Gastrocnemius medialis (tissue), 4 donors: Measurements from ENCODE around the gene THOC7. TPM values are rescaled to one million over a fixed set of nuclear protein-coding genes. Genes with fewer than 3 reads are reported as not detected.

Experiments used
- ATAC-seq, 2 donors: fragments of 150-250 bp; one replicate each; pipeline ENCODE4 v1.9.1; 2016
- DNase-seq, 2 donors: peaks; one replicate each; pipeline ENCODE4 v3.0.0-alpha.2; 2019
- H3K27ac ChIP-seq, 4 donors: fragments of 200-600 bp; sonication (generic); 1 replicate in 1 of 4; 2 replicates in 3 of 4; pipeline ENCODE4 v1.5.1; 2016 to 2018; ENCODE audit warnings: mild to moderate bottlenecking in 2 of 4, moderate library complexity in 1 of 4
- H3K27me3 ChIP-seq, 3 donors: fragments of 200-600 bp; sonication (generic) in 2 of 3; 1 replicate in 1 of 3; 2 replicates in 2 of 3; pipeline versions ENCODE4 v1.5.1 to v1.6.0; 2016 to 2019; ENCODE audit warnings: mild to moderate bottlenecking in 1 of 3, moderate library complexity in 1 of 3
- H3K36me3 ChIP-seq, 2 donors: fragments of 200-600 bp; sonication (generic) in 1 of 2; one replicate each; pipeline ENCODE4 v1.5.1; 2017 to 2018
- H3K4me1 ChIP-seq, 2 donors: fragments of 200-600 bp; sonication (generic) in 1 of 2; one replicate each; pipeline ENCODE4 v1.5.1; 2016 to 2017; ENCODE audit warnings: mild to moderate bottlenecking in 2 of 2
- H3K4me3 ChIP-seq, 4 donors: fragments of 200-600 bp; sonication (generic) in 3 of 4; 1 replicate in 1 of 4; 2 replicates in 3 of 4; pipeline ENCODE4 v1.5.1; 2016 to 2019; ENCODE audit warnings: mild to moderate bottlenecking in 2 of 4
- H3K9me3 ChIP-seq, 3 donors: fragments of 200-600 bp; sonication (generic) in 2 of 3; 1 replicate in 1 of 3; 2 replicates in 2 of 3; pipeline ENCODE4 v1.5.1; 2016 to 2019
- POLR2A ChIP-seq, 2 donors: fragments of 450-650 bp; IDR thresholded peaks; one replicate each; pipeline ENCODE4 v1.6.1; 2017; ENCODE audit warnings: antibody characterized with exemption in 2 of 2, mild to moderate bottlenecking in 2 of 2, moderate library complexity in 2 of 2
- in situ Hi-C, 4 donors: fragments of 200-750 bp; cut with MboI; loops; one replicate each; pipeline versions ENCODE4 v1.15.0 to v1.8.0; 2017; ENCODE audit warnings: low sequenced_read_pairs in 4 of 4
- intact Hi-C: fragments of 100-400 bp; cut with DNase I; formaldehyde crosslinking; loops from one replicate; pipeline ENCODE4 v1.15.1; 2023; ENCODE audit warnings: low total_unique reads
- total RNA-seq, 4 donors: library from RNA; depleted of rRNA; stranded (reverse); fragments of >200 nt; gene quantifications; one replicate each; pipeline versions ENCODE4 v1.1.0 to v1.2.3, GENCODE V29; 2016
- TF ChIP-seq, protein P1 (sequence below), 5 experiments: fragments of 450-650 bp in 3 of 5; fragments of 200-600 bp in 2 of 5; sonication (generic) in 2 of 5; IDR thresholded peaks in 4 of 5; conservative IDR thresholded peaks in 1 of 5; 1 replicate in 4 of 5; 2 replicates in 1 of 5; pipeline ENCODE4 v1.5.1; 2016 to 2019; ENCODE audit warnings: antibody characterized with exemption in 5 of 5, mild to moderate bottlenecking in 3 of 5, moderate library complexity in 3 of 5

Gene THOC7
- total RNA-seq, 4 donors from 2014 or later, result 52.0 to 74.8 (median 67.6) TPM

DNA sequence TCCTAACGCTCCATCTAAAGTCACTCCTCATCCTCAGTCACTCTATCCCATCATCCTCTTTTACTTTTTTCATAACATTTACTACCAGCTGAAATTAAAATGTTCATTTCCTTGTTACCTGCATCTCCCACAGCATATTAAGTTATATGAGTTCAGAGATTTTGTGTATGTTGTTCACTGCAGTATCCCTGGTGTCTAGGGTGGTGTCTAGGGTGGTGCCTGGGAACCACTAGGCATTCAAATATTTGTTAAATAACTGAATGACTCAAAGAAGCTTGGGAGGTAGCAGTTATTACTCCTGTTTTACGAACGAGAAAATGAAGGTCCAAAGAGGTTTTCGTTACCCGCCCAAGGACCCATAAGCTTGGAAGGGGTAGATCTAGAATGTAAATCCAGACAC is 46.4 kb downstream of the THOC7 start:
- TF ChIP-seq, protein P1, sequence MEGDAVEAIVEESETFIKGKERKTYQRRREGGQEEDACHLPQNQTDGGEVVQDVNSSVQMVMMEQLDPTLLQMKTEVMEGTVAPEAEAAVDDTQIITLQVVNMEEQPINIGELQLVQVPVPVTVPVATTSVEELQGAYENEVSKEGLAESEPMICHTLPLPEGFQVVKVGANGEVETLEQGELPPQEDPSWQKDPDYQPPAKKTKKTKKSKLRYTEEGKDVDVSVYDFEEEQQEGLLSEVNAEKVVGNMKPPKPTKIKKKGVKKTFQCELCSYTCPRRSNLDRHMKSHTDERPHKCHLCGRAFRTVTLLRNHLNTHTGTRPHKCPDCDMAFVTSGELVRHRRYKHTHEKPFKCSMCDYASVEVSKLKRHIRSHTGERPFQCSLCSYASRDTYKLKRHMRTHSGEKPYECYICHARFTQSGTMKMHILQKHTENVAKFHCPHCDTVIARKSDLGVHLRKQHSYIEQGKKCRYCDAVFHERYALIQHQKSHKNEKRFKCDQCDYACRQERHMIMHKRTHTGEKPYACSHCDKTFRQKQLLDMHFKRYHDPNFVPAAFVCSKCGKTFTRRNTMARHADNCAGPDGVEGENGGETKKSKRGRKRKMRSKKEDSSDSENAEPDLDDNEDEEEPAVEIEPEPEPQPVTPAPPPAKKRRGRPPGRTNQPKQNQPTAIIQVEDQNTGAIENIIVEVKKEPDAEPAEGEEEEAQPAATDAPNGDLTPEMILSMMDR (IDR thresholded peaks at IDR 0.05 in 4 of 5, conservative IDR thresholded peaks at IDR 0.05 in 1 of 5), result no peak
- no peak for TF ChIP-seq POLR2A (IDR thresholded peaks at IDR 0.05)
- intact Hi-C loops (loop anchor here (5.0 kb wide), 1 partner anchor 1195 kb away; no protein-coding TSS in a partner anchor), in situ Hi-C loops (loop anchor here (5.0 to 25.0 kb wide), 5 partner anchors 462 to 1205 kb away; no protein-coding TSS in a partner anchor)
- H3K4me1 ChIP-seq, result no peaks in the 10 kb centered on the region
- ATAC-seq, result no peak
- DNase-seq, result no peak
- H3K27ac ChIP-seq, result no peak overlapping the region
- H3K27me3 ChIP-seq, result no peaks in the 10 kb centered on the region
- no peaks in the 10 kb centered on the region for H3K36me3 ChIP-seq
- H3K4me3 ChIP-seq, result no peak overlapping the region
- H3K9me3 ChIP-seq, result no peaks in the 10 kb centered on the region

DNA sequence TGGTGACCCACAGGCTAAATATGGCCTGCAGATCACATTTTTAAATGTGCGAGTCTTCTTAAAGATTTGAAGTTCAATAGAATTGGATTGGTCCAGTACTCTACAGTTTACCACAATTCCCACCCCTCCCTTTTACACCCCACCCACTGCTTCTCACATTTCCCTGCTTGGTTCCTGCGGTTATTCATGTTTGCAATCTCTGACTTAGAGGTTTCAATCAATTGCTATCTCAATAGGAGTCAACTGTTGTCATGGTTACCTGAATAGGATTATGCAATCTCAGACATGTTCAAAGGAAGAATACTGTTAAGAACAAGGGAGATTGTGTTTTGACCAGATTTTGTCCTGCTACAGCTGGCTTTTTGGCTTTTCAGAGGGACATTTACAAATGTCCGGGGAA is 49.4 kb downstream of the THOC7 start:
- Histone ChIP-seq H3K36me3 (no peaks in the 10 kb centered on the region), H3K27me3 (no peaks in the 10 kb centered on the region), H3K4me3 (no peak overlapping the region), H3K27ac (no peak overlapping the region), H3K4me1 (no peaks in the 10 kb centered on the region), H3K9me3 (no peaks in the 10 kb centered on the region)
- TF ChIP-seq, protein P1 (IDR thresholded peaks at IDR 0.05 in 4 of 5, conservative IDR thresholded peaks at IDR 0.05 in 1 of 5), result no peak
- TF ChIP-seq POLR2A (IDR thresholded peaks at IDR 0.05), result no peak
- intact Hi-C loops, result no loop called here
- DNase-seq (no peak), ATAC-seq (no peak)
- in situ Hi-C loops, result loop anchor here (10.0 to 25.0 kb wide), 4 partner anchors 459 to 1202 kb away; no protein-coding TSS in a partner anchor

- ATAC-seq (no peak), DNase-seq (no peak)
- H3K9me3 ChIP-seq, result no peaks in the 10 kb centered on the region
- no peak for TF ChIP-seq POLR2A (IDR thresholded peaks at IDR 0.05)
- TF ChIP-seq, protein P1 (IDR thresholded peaks at IDR 0.05 in 4 of 5, conservative IDR thresholded peaks at IDR 0.05 in 1 of 5), result no peak
- no peaks in the 10 kb centered on the region for H3K4me1 ChIP-seq
- no peaks in the 10 kb centered on the region for H3K36me3 ChIP-seq
- in situ Hi-C loops, result loop anchor here (10.0 to 25.0 kb wide), 4 partner anchors 455 to 1197 kb away; no protein-coding TSS in a partner anchor
- no peak overlapping the region for H3K4me3 ChIP-seq
- no peak overlapping the region for H3K27ac ChIP-seq
- no peaks in the 10 kb centered on the region for H3K27me3 ChIP-seq
- intact Hi-C loops, result no loop called here
These were observed 54.0 kb downstream of the THOC7 start for GRCh38 chr3:63809607-63810006.

DNA sequence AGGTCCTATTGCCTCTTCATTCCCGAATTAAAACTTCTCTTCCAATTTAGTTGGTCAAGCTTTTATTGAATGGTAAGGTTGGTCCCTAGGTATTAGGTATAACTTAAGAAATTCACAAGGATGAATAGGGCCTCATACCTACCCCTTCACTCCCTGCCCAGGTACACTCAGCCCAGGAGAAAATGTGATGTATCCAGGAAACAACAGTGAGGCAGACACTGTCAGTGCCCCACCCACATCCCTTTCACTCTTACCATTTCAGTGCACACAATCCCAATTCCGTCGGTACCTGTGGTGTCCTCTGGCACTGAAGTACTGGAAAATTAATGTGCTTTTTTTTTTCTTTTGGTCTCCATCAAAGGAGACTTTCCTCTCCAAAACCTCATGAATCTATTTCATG is 55.0 kb downstream of the THOC7 start:
- no peak for DNase-seq
- in situ Hi-C loops (loop anchor here in 3 of 4 donors (25.0 kb wide), 2 partner anchors 1171 to 1196 kb away; no protein-coding TSS in a partner anchor), intact Hi-C loops (no loop called here)
- Histone ChIP-seq H3K27me3 (no peaks in the 10 kb centered on the region), H3K4me3 (no peak overlapping the region), H3K27ac (no peak overlapping the region), H3K36me3 (no peaks in the 10 kb centered on the region), H3K9me3 (no peaks in the 10 kb centered on the region), H3K4me1 (no peaks in the 10 kb centered on the region)
- no peak for TF ChIP-seq POLR2A (IDR thresholded peaks at IDR 0.05)
- TF ChIP-seq, protein P1 (IDR thresholded peaks at IDR 0.05 in 4 of 5, conservative IDR thresholded peaks at IDR 0.05 in 1 of 5), result no peak
- no peak for ATAC-seq
